ENCODE measurements around the gene TSPAN1.

DNA sequence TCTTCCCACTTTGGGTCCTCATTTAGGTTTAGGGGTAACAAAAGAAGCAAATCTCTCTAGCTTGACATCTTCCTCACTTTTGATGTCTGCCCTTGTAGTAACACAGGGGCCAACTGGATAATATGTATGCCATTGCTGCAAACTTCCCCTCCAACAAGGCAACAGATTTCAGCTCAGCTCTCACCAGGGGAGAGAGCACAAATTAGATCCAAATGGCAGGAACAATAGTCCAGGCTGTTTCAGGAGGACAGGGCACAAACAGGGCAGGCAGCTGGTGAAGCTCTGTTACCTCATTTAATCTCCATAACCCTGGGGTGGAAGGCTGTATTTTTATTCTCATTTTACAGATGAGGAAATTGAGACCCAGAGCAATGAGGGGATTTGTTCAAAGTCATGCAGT, 38.2 kb upstream of the TSPAN1 start:
- TF ChIP-seq, protein P1, sequence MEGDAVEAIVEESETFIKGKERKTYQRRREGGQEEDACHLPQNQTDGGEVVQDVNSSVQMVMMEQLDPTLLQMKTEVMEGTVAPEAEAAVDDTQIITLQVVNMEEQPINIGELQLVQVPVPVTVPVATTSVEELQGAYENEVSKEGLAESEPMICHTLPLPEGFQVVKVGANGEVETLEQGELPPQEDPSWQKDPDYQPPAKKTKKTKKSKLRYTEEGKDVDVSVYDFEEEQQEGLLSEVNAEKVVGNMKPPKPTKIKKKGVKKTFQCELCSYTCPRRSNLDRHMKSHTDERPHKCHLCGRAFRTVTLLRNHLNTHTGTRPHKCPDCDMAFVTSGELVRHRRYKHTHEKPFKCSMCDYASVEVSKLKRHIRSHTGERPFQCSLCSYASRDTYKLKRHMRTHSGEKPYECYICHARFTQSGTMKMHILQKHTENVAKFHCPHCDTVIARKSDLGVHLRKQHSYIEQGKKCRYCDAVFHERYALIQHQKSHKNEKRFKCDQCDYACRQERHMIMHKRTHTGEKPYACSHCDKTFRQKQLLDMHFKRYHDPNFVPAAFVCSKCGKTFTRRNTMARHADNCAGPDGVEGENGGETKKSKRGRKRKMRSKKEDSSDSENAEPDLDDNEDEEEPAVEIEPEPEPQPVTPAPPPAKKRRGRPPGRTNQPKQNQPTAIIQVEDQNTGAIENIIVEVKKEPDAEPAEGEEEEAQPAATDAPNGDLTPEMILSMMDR (IDR thresholded peaks at IDR 0.05): no peak
- TF ChIP-seq POLR2A (IDR thresholded peaks at IDR 0.05) (no peak), EP300 (IDR thresholded peaks at IDR 0.05) (no peak)

Measured in gastroesophageal sphincter (tissue), 3 donors.